Gastrocnemius medialis (tissue), 4 donors: ENCODE results near the gene PRDM10. TPM values are rescaled to one million over a fixed set of nuclear protein-coding genes. Genes with fewer than 3 reads are reported as not detected.

Source experiments
- ATAC-seq, 2 donors: fragments of 150-250 bp; one replicate each; pipeline ENCODE4 v1.9.1; 2016
- DNase-seq, 2 donors: peaks; one replicate each; pipeline ENCODE4 v3.0.0-alpha.2; 2019
- H3K27ac ChIP-seq, 4 donors: fragments of 200-600 bp; sonication (generic); 1 replicate in 1 of 4; 2 replicates in 3 of 4; pipeline ENCODE4 v1.5.1; 2016 to 2018; ENCODE audit warnings: mild to moderate bottlenecking in 2 of 4, moderate library complexity in 1 of 4
- H3K27me3 ChIP-seq, 3 donors: fragments of 200-600 bp; sonication (generic) in 2 of 3; 1 replicate in 1 of 3; 2 replicates in 2 of 3; pipeline versions ENCODE4 v1.5.1 to v1.6.0; 2016 to 2019; ENCODE audit warnings: mild to moderate bottlenecking in 1 of 3, moderate library complexity in 1 of 3
- H3K36me3 ChIP-seq, 2 donors: fragments of 200-600 bp; sonication (generic) in 1 of 2; one replicate each; pipeline ENCODE4 v1.5.1; 2017 to 2018
- H3K4me1 ChIP-seq, 2 donors: fragments of 200-600 bp; sonication (generic) in 1 of 2; one replicate each; pipeline ENCODE4 v1.5.1; 2016 to 2017; ENCODE audit warnings: mild to moderate bottlenecking in 2 of 2
- H3K4me3 ChIP-seq, 4 donors: fragments of 200-600 bp; sonication (generic) in 3 of 4; 1 replicate in 1 of 4; 2 replicates in 3 of 4; pipeline ENCODE4 v1.5.1; 2016 to 2019; ENCODE audit warnings: mild to moderate bottlenecking in 2 of 4
- H3K9me3 ChIP-seq, 3 donors: fragments of 200-600 bp; sonication (generic) in 2 of 3; 1 replicate in 1 of 3; 2 replicates in 2 of 3; pipeline ENCODE4 v1.5.1; 2016 to 2019
- POLR2A ChIP-seq, 2 donors: fragments of 450-650 bp; IDR thresholded peaks; one replicate each; pipeline ENCODE4 v1.6.1; 2017; ENCODE audit warnings: antibody characterized with exemption in 2 of 2, mild to moderate bottlenecking in 2 of 2, moderate library complexity in 2 of 2
- in situ Hi-C, 4 donors: fragments of 200-750 bp; cut with MboI; loops; one replicate each; pipeline versions ENCODE4 v1.15.0 to v1.8.0; 2017; ENCODE audit warnings: low sequenced_read_pairs in 4 of 4
- intact Hi-C: fragments of 100-400 bp; cut with DNase I; formaldehyde crosslinking; loops from one replicate; pipeline ENCODE4 v1.15.1; 2023; ENCODE audit warnings: low total_unique reads
- total RNA-seq, 4 donors: library from RNA; depleted of rRNA; stranded (reverse); fragments of >200 nt; gene quantifications; one replicate each; pipeline versions ENCODE4 v1.1.0 to v1.2.3, GENCODE V29; 2016
- TF ChIP-seq, protein P1 (sequence below), 5 experiments: fragments of 450-650 bp in 3 of 5; fragments of 200-600 bp in 2 of 5; sonication (generic) in 2 of 5; IDR thresholded peaks in 4 of 5; conservative IDR thresholded peaks in 1 of 5; 1 replicate in 4 of 5; 2 replicates in 1 of 5; pipeline ENCODE4 v1.5.1; 2016 to 2019; ENCODE audit warnings: antibody characterized with exemption in 5 of 5, mild to moderate bottlenecking in 3 of 5, moderate library complexity in 3 of 5

Gene PRDM10
- total RNA-seq, 4 donors from 2014 or later = 3.3 to 10.9 (median 9.0) TPM

DNA sequence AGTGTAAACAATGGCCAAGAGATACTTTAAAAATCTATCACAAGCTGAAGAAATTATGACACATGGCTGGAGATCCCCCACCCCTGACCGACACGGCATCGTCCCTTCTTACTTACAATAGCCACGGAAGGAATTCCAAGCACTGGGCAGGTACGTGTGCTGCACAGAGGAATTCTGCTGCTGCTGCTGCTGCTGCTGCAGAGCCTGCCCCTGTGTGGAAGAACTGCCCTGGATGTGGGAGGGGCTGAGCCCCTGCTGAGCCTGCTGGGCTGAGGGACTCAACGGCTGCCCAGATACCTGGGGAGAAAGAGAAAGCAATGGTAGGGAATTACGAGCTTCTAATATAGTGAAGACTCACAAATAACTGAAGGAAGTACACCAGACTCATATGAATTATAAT, 92.3 kb downstream of the PRDM10 start:
- H3K27me3 ChIP-seq = no peaks in the 10 kb centered on the region
- H3K27ac ChIP-seq = no peak overlapping the region
- DNase-seq (no peak), ATAC-seq (no peak)
- H3K36me3 ChIP-seq = peaks cover 2 to 54% of the 10 kb centered on the region in 2 donors
- in situ Hi-C loops (no loop called here), intact Hi-C loops (no loop called here)
- H3K4me1 ChIP-seq = no peaks in the 10 kb centered on the region
- TF ChIP-seq, protein P1, sequence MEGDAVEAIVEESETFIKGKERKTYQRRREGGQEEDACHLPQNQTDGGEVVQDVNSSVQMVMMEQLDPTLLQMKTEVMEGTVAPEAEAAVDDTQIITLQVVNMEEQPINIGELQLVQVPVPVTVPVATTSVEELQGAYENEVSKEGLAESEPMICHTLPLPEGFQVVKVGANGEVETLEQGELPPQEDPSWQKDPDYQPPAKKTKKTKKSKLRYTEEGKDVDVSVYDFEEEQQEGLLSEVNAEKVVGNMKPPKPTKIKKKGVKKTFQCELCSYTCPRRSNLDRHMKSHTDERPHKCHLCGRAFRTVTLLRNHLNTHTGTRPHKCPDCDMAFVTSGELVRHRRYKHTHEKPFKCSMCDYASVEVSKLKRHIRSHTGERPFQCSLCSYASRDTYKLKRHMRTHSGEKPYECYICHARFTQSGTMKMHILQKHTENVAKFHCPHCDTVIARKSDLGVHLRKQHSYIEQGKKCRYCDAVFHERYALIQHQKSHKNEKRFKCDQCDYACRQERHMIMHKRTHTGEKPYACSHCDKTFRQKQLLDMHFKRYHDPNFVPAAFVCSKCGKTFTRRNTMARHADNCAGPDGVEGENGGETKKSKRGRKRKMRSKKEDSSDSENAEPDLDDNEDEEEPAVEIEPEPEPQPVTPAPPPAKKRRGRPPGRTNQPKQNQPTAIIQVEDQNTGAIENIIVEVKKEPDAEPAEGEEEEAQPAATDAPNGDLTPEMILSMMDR (IDR thresholded peaks at IDR 0.05 in 4 of 5, conservative IDR thresholded peaks at IDR 0.05 in 1 of 5) = no peak
- TF ChIP-seq POLR2A (IDR thresholded peaks at IDR 0.05) = no peak
- no peak overlapping the region for H3K4me3 ChIP-seq
- no peaks in the 10 kb centered on the region for H3K9me3 ChIP-seq

DNA sequence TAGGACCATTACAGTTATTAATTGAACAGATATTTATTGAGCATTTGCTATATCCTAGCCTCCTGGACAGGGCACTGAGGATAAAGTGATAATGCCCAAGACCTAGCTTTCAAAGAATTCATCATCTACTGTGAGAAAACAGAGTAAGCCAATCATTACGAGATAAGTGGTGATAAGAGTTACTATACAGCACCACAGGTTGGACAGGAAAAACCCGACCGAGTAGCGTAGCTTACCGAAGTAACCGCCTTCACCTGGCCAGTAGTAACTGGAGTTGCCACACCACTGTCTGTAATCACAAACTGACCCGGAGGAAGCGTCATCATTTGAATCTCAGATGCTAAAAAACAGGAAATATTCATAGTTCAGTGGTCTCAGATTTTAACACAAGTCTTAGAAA, 97.2 kb downstream of the PRDM10 start:
- in situ Hi-C loops = no loop called here
- Histone ChIP-seq H3K36me3 (peaks cover 0 to 65% of the 10 kb centered on the region in 2 donors), H3K4me3 (no peak overlapping the region), H3K27ac (no peak overlapping the region), H3K4me1 (no peaks in the 10 kb centered on the region), H3K27me3 (no peaks in the 10 kb centered on the region), H3K9me3 (no peaks in the 10 kb centered on the region)
- intact Hi-C loops = no loop called here
- DNase-seq (no peak), ATAC-seq (no peak)
- TF ChIP-seq, protein P1 (IDR thresholded peaks at IDR 0.05 in 4 of 5, conservative IDR thresholded peaks at IDR 0.05 in 1 of 5) = no peak
- TF ChIP-seq POLR2A (IDR thresholded peaks at IDR 0.05) = no peak

DNA sequence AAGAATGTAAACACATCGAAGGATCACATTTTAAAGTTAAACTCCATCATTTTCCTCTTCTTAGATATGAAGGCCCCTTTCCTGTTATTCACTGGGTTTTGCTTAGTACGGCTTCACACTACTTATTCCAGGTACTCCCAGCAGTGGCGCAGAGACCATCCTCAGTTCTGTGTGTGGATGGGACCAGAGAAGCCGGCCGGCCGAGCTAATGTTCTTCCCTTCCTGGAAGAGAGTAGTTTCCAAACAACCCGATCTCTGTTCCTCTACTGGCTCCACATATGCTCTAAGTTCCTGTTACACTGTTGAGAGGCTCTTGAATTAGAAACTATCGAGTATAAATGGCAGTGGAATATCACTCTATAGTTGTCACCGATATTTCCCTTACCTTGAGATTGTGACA, 106.6 kb downstream of the PRDM10 start:
- no peaks in the 10 kb centered on the region for H3K27me3 ChIP-seq
- ATAC-seq (peak; percentile 8 to 21), DNase-seq (no peak)
- in situ Hi-C loops = loop anchor here (25.0 kb wide), 1 partner anchor 1016 kb away; the partner anchor contains the start of gene SNX19 (in 4 of the 4)
- peak overlapping the region; percentile 85 to 96 (median 92) for H3K27ac ChIP-seq
- H3K9me3 ChIP-seq = no peaks in the 10 kb centered on the region
- TF ChIP-seq, protein P1 (IDR thresholded peaks at IDR 0.05 in 4 of 5, conservative IDR thresholded peaks at IDR 0.05 in 1 of 5) = no peak
- no peak for TF ChIP-seq POLR2A (IDR thresholded peaks at IDR 0.05)
- H3K36me3 ChIP-seq = peaks cover 0 to 28% of the 10 kb centered on the region in 2 donors
- peak overlapping the region; percentile 76 to 100 (median 96) for H3K4me3 ChIP-seq
- peaks cover 13 to 18% of the 10 kb centered on the region in 2 donors for H3K4me1 ChIP-seq
- intact Hi-C loops = loop anchor here (5.0 kb wide), 1 partner anchor 171 kb away; the partner anchor contains the start of gene APLP2

GRCh38 chr11:129895126-129896041, 107.3 kb downstream of the PRDM10 start, which contains the start of gene NFRKB:
TSS of gene NFRKB (minus strand) at chr11:129895578. CDS start at chr11:129892849, 2,729 bp downstream.
- Histone ChIP-seq H3K36me3 (peaks cover 0 to 21% of the 10 kb centered on the region in 2 donors), H3K4me1 (peaks cover 13 to 18% of the 10 kb centered on the region in 2 donors), H3K9me3 (no peaks in the 10 kb centered on the region), H3K4me3 (peak within 1 kb of the TSS; percentile 76 to 100 (median 96)), H3K27ac (peak within 1 kb of the TSS; percentile 85 to 96 (median 92)), H3K27me3 (no peaks in the 10 kb centered on the region)
- in situ Hi-C loops (loop anchor here (25.0 kb wide), 1 partner anchor 1017 kb away; the partner anchor contains the start of gene SNX19 (in 4 of the 4)), intact Hi-C loops (loop anchor here (2.0 to 5.0 kb wide), 4 partner anchors 107 to 1021 kb away; partner anchors contain the start of genes APLP2, PRDM10 and SNX19)
- peak; percentile 91 to 93 for ATAC-seq
- DNase-seq = peak; percentile 59 to 73
- peak; percentile 53 to 57 for TF ChIP-seq POLR2A (IDR thresholded peaks at IDR 0.05)
- TF ChIP-seq, protein P1 (IDR thresholded peaks at IDR 0.05 in 4 of 5, conservative IDR thresholded peaks at IDR 0.05 in 1 of 5) = no peak
